ENCODE results near the gene ADTRP.
A peak's percentile ranks its signal among the peaks of the same experiment; 100 is the strongest.

Gene ADTRP

DNA sequence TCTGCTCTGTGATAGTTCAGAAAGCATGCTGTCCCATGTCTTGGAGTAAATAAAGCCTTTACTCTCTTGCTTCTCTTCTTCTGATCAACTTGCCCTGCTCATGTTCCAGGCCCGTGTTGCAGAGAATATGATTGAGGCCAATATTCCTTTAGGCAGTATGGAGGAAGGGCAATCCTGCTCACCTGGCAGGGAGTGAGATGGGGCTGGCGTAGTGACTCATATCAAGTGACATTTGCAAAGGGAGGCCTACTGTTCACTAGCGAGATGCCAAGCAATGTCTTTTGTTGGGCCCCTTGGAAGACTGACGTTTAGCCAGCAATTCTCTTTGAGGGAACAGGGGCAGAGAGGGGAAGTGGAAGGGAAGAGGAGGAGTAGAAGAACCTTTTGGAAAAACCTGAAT is 19.7 kb downstream of the ADTRP start:
- H3K4me2 ChIP-seq = no peak overlapping the region
- H3K9ac ChIP-seq = no peak overlapping the region
- TF ChIP-seq Cebpa-rat (IDR thresholded peaks at IDR 0.05) = no peak
- H3K36me3 ChIP-seq = 0 out of 22 replicates have a peak, but pooled peaks cover 0 to 5% (median 0%) of the 10 kb centered on the region in 11 experiments
- H3K4me3 ChIP-seq = no peak overlapping the region
- no peak overlapping the region for H3K27ac ChIP-seq
- H3K9me3 ChIP-seq (replicated peaks in 1 of 11) = peaks cover 4 to 20% (median 10%) of the 10 kb centered on the region in 11 experiments; a peak in 18 of 22 replicates
- no peaks in the 10 kb centered on the region for H4K20me1 ChIP-seq
- H3K4me1 ChIP-seq = peaks cover 0 to 17% (median 0%) of the 10 kb centered on the region in 10 experiments; a peak in 4 of 20 replicates
- H3K27me3 ChIP-seq = no peaks in the 10 kb centered on the region

DNA sequence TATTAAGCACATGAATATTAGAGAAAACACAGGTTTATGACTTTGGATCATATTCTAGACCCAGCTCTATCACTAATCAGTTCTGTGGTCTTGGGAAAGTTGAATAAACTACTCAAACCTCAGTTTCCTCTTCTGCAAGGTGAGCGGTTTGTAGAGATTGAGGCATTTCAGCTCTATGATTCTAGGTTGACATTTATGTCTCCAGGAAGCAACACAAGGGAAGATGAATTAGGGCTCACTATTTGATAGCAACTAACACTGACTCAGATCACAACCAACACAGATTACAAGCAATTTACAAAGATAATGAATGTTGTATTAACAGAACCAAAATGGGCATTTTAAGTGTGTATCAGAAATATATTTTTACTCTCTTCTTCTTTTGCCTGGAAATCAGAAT is 21.9 kb downstream of the ADTRP start:
- H3K4me2 ChIP-seq = no peak overlapping the region

DNA sequence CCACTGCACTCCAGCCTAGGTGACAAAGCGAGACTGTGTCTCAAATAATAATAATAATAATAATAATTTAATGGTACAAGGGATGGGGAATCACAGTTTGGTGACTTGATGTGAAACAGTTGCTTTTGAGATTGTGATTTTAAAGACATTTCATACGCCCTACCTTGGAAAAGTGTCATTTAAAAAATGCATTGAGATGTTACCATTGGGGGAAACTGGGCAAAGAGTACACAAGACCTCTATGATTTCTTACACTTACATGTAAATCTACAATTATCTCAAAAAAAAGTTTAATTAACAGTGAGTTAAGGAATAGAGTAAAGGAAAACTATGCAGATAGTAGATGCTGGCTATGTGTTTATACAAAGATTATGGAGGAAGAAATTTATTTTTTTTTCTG is 22.3 kb downstream of the ADTRP start:
- TF ChIP-seq Cebpa-rat (IDR thresholded peaks at IDR 0.05) = no peak
- H3K4me1 ChIP-seq = peaks cover 0 to 17% (median 0%) of the 10 kb centered on the region in 10 experiments; a peak in 4 of 20 replicates
- H3K4me3 ChIP-seq = no peak overlapping the region
- H3K27me3 ChIP-seq = no peaks in the 10 kb centered on the region
- H3K4me2 ChIP-seq = no peak overlapping the region
- H3K36me3 ChIP-seq = 0 out of 22 replicates have a peak, but pooled peaks cover 0 to 5% (median 0%) of the 10 kb centered on the region in 11 experiments
- no peak overlapping the region for H3K27ac ChIP-seq
- H3K9me3 ChIP-seq (replicated peaks in 1 of 11) = peaks cover 4 to 20% (median 10%) of the 10 kb centered on the region in 11 experiments; a peak in 18 of 22 replicates
- no peak overlapping the region for H3K9ac ChIP-seq
- no peaks in the 10 kb centered on the region for H4K20me1 ChIP-seq

More for the DNA sequence above, 21.9 kb downstream of the ADTRP start:
- no peak for TF ChIP-seq Cebpa-rat (IDR thresholded peaks at IDR 0.05)
- H3K9me3 ChIP-seq (replicated peaks in 1 of 11) = peaks cover 4 to 20% (median 10%) of the 10 kb centered on the region in 11 experiments; a peak in 18 of 22 replicates
- H3K27ac ChIP-seq = no peak overlapping the region
- 0 out of 22 replicates have a peak, but pooled peaks cover 0 to 5% (median 0%) of the 10 kb centered on the region in 11 experiments for H3K36me3 ChIP-seq
- H3K4me3 ChIP-seq = no peak overlapping the region
- H3K4me1 ChIP-seq = peaks cover 0 to 17% (median 0%) of the 10 kb centered on the region in 10 experiments; a peak in 4 of 20 replicates
- no peak overlapping the region for H3K9ac ChIP-seq
- H3K27me3 ChIP-seq = no peaks in the 10 kb centered on the region
- H4K20me1 ChIP-seq = no peaks in the 10 kb centered on the region

DNA sequence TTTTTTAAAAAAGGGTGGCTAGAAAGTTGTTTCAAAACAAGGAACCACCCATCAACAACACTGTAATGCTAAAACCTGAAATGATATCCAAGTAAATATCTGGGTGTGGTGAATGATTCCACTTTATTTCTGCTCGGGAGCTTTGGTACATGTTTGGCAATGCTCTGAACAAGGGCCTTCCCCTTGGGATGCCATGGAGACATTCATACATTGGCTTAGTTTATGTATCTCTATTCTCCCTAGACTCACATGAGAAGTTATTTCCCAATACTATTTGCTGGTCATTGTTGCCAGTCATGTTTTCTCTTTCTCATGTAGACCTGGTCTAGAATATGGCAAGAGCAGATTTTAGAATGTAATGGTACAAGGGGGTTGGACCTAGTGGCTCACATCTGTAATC is 22.9 kb downstream of the ADTRP start:
- Histone ChIP-seq H3K36me3 (0 out of 22 replicates have a peak, but pooled peaks cover 0 to 5% (median 0%) of the 10 kb centered on the region in 11 experiments), H4K20me1 (no peaks in the 10 kb centered on the region), H3K4me2 (no peak overlapping the region), H3K9ac (no peak overlapping the region), H3K27me3 (no peaks in the 10 kb centered on the region), H3K4me3 (no peak overlapping the region), H3K27ac (no peak overlapping the region), H3K4me1 (peaks cover 0 to 14% (median 0%) of the 10 kb centered on the region in 10 experiments; a peak in 4 of 20 replicates), H3K9me3 (replicated peaks in 1 of 11) (peaks cover 4 to 20% (median 10%) of the 10 kb centered on the region in 11 experiments; a peak in 18 of 22 replicates)
- no peak for TF ChIP-seq Cebpa-rat (IDR thresholded peaks at IDR 0.05)

DNA sequence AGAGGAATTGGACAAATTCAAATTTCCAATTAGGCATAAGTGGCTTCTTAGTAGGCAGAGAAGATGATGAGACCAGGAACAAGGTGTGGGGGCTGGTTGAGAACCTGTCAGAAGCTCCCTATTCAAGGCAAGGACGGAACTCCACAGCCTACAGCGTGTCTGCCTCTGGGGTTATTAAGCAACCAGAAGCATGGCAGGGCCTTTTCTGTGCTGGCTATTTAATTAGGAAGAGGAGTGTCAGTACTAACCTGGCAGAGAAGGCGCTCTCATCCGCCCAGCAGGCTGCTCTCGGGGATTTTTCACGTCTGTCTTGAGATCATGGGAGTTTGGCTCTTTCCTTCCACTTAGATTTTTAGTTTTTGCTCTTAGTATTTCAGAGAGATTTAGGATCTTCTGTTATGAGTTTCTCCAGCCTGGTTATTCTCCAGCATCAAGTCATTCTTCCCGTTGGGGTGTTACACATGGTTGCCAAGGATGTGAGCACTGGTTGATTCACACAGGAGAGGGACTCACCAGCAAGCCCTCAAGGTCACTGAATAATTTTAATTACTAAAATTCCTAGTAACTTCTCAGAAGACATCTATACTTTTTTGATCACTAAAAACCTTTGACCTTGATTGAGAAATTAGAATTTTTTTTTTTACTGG is 23.9 kb downstream of the ADTRP start:
- TF ChIP-seq Cebpa-rat (IDR thresholded peaks at IDR 0.05) = no peak
- Histone ChIP-seq H3K36me3 (0 out of 22 replicates have a peak, but pooled peaks cover 0 to 5% (median 0%) of the 10 kb centered on the region in 11 experiments), H3K4me3 (no peak overlapping the region), H3K4me2 (no peak overlapping the region), H3K27ac (no peak overlapping the region), H3K9ac (no peak overlapping the region), H4K20me1 (no peaks in the 10 kb centered on the region), H3K9me3 (replicated peaks in 1 of 11) (peaks cover 4 to 20% (median 10%) of the 10 kb centered on the region in 11 experiments; a peak in 18 of 22 replicates), H3K27me3 (no peaks in the 10 kb centered on the region), H3K4me1 (peaks cover 0 to 5% (median 0%) of the 10 kb centered on the region in 10 experiments; a peak in 4 of 20 replicates)

DNA sequence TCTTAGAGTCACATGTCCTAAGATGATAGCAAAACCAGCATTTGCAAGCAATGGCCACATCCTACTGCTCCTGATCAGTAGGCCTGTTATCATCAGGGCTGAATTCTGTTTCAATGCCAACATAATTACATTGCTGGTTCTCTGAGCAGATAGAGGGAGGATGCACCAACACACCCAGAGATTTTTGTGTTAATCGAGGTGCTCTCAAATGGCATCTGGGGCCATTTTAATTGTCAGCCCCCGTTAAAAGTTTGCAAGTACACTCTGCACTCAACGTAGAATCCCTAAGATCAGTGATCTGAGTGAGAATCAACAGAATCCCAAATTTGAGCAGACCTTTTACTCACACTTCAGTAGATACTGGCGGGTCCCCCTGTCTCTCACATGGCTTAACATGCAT is 24.8 kb downstream of the ADTRP start:
- H3K36me3 ChIP-seq = 0 out of 22 replicates have a peak, but pooled peaks cover 0 to 5% (median 0%) of the 10 kb centered on the region in 11 experiments
- H3K27ac ChIP-seq = no peak overlapping the region
- H3K4me3 ChIP-seq = no peak overlapping the region
- H4K20me1 ChIP-seq = no peaks in the 10 kb centered on the region
- H3K4me2 ChIP-seq = no peak overlapping the region
- TF ChIP-seq Cebpa-rat (IDR thresholded peaks at IDR 0.05) = no peak
- H3K9ac ChIP-seq = no peak overlapping the region
- H3K27me3 ChIP-seq = no peaks in the 10 kb centered on the region
- peaks cover 0 to 10% (median 1%) of the 10 kb centered on the region in 10 experiments; a peak in 9 of 20 replicates for H3K4me1 ChIP-seq
- peaks cover 4 to 20% (median 10%) of the 10 kb centered on the region in 11 experiments; a peak in 18 of 22 replicates for H3K9me3 ChIP-seq (replicated peaks in 1 of 11)

DNA sequence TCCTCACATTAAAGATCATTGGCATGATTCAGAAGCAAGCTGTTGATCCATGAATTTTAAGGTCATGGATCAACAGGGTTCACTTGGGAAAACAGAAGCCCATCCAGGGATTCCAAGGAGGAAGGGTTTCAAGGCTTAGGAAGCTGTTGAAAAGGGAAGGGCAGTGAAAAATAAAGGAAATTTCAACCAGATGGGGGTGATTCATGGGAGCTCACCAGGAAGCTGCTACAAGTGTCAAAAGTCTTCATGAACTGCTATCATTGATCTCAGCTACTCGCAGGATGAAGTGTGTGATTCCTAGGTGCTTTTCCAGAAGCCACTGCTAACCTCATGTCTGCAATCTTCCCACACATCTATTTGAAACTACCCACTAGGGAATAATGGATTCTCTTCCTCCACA is 26.2 kb downstream of the ADTRP start:
- Histone ChIP-seq H3K27ac (no peak overlapping the region), H3K36me3 (no peaks in the 10 kb centered on the region), H3K9ac (no peak overlapping the region), H3K4me1 (peaks cover 0 to 24% (median 3%) of the 10 kb centered on the region in 10 experiments; a peak in 9 of 20 replicates), H3K27me3 (no peaks in the 10 kb centered on the region), H3K4me3 (no peak overlapping the region), H3K4me2 (no peak overlapping the region; a peak in 1 of 22 replicates), H3K9me3 (replicated peaks in 1 of 11) (peaks cover 0 to 11% (median 2%) of the 10 kb centered on the region in 11 experiments; a peak in 15 of 22 replicates), H4K20me1 (no peaks in the 10 kb centered on the region)
- no peak for TF ChIP-seq Cebpa-rat (IDR thresholded peaks at IDR 0.05)

DNA sequence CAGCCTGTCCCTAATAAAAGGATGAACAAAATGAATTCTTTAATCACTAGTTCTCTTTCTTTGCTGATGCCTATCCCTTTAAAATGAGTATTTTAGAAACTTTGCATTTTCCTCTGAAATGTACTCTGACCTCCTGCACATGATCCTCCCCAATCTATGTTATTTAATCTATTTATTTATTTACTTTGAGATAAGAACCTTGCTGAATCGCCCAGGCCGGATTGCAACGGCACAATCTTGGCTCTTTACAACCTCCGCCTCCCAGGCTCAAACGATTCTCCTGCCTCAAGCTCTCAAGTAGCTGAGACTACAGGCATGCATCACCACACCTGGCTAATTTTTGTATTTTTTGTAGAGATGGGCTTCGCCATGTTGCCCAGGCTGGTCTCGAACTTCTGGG is 27.9 kb downstream of the ADTRP start:
- no peaks in the 10 kb centered on the region for H3K36me3 ChIP-seq
- H3K27me3 ChIP-seq = no peaks in the 10 kb centered on the region
- no peak for TF ChIP-seq Cebpa-rat (IDR thresholded peaks at IDR 0.05)
- peaks cover 0 to 41% (median 3%) of the 10 kb centered on the region in 10 experiments; a peak in 9 of 20 replicates for H3K4me1 ChIP-seq
- H3K27ac ChIP-seq = no peak overlapping the region
- H3K4me2 ChIP-seq = no peak overlapping the region
- no peaks in the 10 kb centered on the region for H4K20me1 ChIP-seq
- peaks cover 0 to 5% (median 0%) of the 10 kb centered on the region in 11 experiments; a peak in 1 of 22 replicates for H3K9me3 ChIP-seq (replicated peaks in 1 of 11)
- H3K4me3 ChIP-seq = no peak overlapping the region
- H3K9ac ChIP-seq = no peak overlapping the region

DNA sequence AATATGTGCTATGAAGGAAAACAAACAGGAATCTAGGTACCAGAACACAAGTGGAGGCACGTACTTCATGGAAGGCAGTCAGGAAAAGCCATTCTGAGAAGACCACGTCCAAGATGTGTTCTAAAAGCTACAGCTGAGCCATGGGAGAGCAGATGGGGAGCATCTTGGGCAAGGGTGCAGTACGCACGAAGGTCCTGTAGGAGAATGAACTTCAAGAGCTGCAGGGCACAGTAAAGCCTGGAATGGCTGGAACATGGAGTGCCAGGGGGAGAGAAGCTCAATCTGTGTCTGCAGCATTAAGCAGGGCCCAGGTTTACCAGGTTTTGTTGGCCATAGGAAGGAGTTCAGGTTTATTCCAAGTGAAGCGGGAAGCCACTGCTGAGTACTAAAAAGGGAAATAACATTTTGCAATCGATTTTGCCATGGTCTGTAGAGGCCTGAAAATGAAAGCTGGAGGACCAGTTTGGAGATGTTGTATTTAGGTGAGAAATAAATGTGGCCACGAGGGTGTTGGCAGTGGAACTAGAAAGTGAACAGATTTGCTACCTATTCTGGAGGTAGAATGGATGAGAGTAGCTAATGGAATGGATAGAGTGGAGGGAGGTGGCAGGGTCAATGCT is 29.9 kb downstream of the ADTRP start:
- no peak for TF ChIP-seq Cebpa-rat (IDR thresholded peaks at IDR 0.05)
- Histone ChIP-seq H3K4me2 (peak overlapping the region in 6 of 11 experiments; percentile 25 to 50 (median 42); a peak in 10 of 22 replicates), H3K9me3 (replicated peaks in 1 of 11) (peaks cover 0 to 10% (median 0%) of the 10 kb centered on the region in 11 experiments; a peak in 4 of 22 replicates), H3K9ac (no peak overlapping the region), H3K36me3 (no peaks in the 10 kb centered on the region), H3K4me1 (peaks cover 5 to 61% (median 11%) of the 10 kb centered on the region in 10 experiments; a peak in 16 of 20 replicates), H3K27me3 (no peaks in the 10 kb centered on the region), H3K27ac (peak overlapping the region in 2 of 11 experiments; percentile 3 to 30; a peak in 3 of 22 replicates), H3K4me3 (no peak overlapping the region), H4K20me1 (no peaks in the 10 kb centered on the region)
